Nasal cavity respiratory epithelium epithelial cell of viscerocranial mucosa (primary cell): ENCODE results near the gene CXorf49. TPM values are rescaled to one million over a fixed set of nuclear protein-coding genes. Genes with fewer than 3 reads are reported as not detected.

ENCODE experiments used
- total RNA-seq: library from RNA; depleted of rRNA; stranded (reverse); fragments of >200 nt; gene quantifications from 2 replicates; pipeline ENCODE4 v1.2.3, GENCODE V29; 2014

The CXorf49 gene
- total RNA-seq = not detected in 2 replicates

DNA sequence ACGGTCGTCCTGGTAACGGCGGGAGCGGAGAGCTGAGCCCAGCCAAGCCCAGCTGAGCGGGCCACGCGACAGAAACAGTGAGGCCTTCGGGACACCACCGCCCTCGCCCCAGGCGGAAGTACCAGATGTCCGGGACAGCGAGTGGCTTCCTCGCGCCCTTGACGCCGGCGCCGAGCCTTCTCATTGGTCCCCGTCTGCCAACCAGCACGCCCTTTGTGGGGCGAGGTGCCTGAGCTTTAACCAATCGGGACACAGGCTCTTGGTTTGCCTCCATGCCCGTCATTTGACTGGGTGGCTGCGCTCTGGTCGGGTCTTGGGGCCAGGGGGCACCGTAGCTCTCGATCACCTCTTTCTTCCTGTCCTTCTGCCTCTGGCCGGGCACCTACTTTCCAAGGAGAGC lies at the start of gene CXorf49:
Gene CXorf49, minus strand, starts transcription at position 101 of the 400 bp plus-strand sequence. CDS start 134 bp downstream, outside the sequence.

GRCh38 chrX:71763049-71763448 lies 45.0 kb upstream of the CXorf49 start, which contains the start of gene CXorf49B:
Gene CXorf49B (plus strand): TSS chrX:71763349. CDS start chrX:71763424, 75 bp downstream.

DNA sequence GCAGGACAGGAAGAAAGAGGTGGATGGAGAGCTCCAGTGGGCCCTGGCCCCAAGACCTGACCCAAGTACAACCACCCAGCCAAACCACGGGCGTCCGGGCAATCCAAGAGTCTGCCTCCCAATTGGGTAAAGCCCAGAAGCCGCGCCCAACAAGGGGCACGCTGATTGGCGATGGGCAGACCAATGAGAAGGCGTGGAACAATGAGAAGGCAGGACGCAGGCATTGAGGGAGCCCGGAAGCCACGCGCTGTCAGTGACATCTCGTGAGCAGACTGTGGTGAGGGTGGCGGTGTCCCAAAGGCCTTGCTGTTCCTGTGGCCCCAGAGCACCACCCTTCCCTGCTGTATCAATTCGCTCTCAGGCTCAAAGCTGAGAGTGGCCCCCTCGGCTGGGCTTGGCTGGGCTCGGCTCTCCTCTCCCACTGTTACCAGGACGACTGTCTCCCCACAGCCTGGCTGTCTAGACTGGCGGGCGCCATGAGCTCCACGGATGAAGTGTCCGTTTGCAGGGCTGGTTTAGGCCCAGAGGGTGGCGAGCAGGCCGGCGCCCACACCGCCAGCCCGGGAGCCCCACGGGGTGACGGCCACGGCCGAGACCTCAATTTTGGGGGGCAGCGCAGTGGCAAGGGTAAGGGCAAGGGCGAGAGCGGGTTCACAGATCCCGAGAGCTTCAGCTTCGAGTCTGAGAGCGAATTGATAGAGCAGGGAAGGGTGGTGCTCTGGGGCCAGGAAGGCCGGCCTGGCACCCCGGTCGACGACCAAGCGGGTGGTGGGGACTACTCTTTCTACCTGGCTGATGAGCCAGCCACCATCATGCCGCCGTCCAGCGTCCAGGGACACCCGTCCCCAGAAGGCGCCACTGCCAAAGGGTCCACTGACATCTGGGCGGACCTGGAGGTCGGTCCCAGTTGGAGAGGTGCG lies 50.5 kb downstream of the CXorf49 start, which contains the start of gene LOC101059915:
Gene LOC101059915, plus strand, starts transcription at position 219 of the 920 bp plus-strand sequence.

Other genes with a start within 250 kb of the CXorf49 start
- 113 and 118 TPM in 2 replicates for gene OGT, start 185.2 kb downstream of the CXorf49 start, total RNA-seq
- 1.4 and 1.9 TPM in 2 replicates for gene GCNA, start 139.8 kb downstream of the CXorf49 start, total RNA-seq
- gene CXCR3, start 99.8 kb downstream of the CXorf49 start, total RNA-seq = not detected in 2 replicates
- gene CXorf49B, start 45.1 kb upstream of the CXorf49 start, total RNA-seq = not detected in 2 replicates
- 0.07 TPM in 1 of 2 replicates, not detected in the other for gene NHSL2, start 192.6 kb upstream of the CXorf49 start, total RNA-seq